ENCODE results near the gene TTLL8.

The TTLL8 gene

GRCh38 chr22:50061824-50062355, 3.8 kb upstream of the TTLL8 start:
- no peak for TF ChIP-seq CTCF (IDR thresholded peaks at IDR 0.05; ENCODE audit: low read depth, low read length, missing control alignments)
- DNase-seq (ENCODE audit: low read depth): no peak
- H3K4me3 ChIP-seq (ENCODE audit: low read depth, low read length): no peak overlapping the region

GRCh38 chr22:50061141-50061823, 3.2 kb upstream of the TTLL8 start:
- no peak for TF ChIP-seq CTCF (IDR thresholded peaks at IDR 0.05; ENCODE audit: low read depth, low read length, missing control alignments)
- H3K4me3 ChIP-seq (ENCODE audit: low read depth, low read length): no peak overlapping the region
- DNase-seq (ENCODE audit: low read depth): no peak

- TF ChIP-seq CTCF (IDR thresholded peaks at IDR 0.05; ENCODE audit: low read depth, low read length, missing control alignments): no peak
- DNase-seq (ENCODE audit: low read depth): no peak
- no peak overlapping the region for H3K4me3 ChIP-seq (ENCODE audit: low read depth, low read length)
Measured at GRCh38 chr22:50060441-50061140, 2.5 kb upstream of the TTLL8 start.

GRCh38 chr22:50059881-50060262, 1.8 kb upstream of the TTLL8 start:
- H3K4me3 ChIP-seq (ENCODE audit: low read depth, low read length): no peak overlapping the region
- no peak for TF ChIP-seq CTCF (IDR thresholded peaks at IDR 0.05; ENCODE audit: low read depth, low read length, missing control alignments)
- no peak for DNase-seq (ENCODE audit: low read depth)

GRCh38 chr22:50058906-50059880, 1.1 kb upstream of the TTLL8 start:
- no peak for DNase-seq (ENCODE audit: low read depth)
- H3K4me3 ChIP-seq (ENCODE audit: low read depth, low read length): no peak overlapping the region
- TF ChIP-seq CTCF (IDR thresholded peaks at IDR 0.05; ENCODE audit: low read depth, low read length, missing control alignments): no peak

GRCh38 chr22:50057278-50058060, 629 bp downstream of the TTLL8 start:
- no peak for DNase-seq (ENCODE audit: low read depth)
- H3K4me3 ChIP-seq (ENCODE audit: low read depth, low read length): no peak overlapping the region
- no peak for TF ChIP-seq CTCF (IDR thresholded peaks at IDR 0.05; ENCODE audit: low read depth, low read length, missing control alignments)
